HCT116 (cell line): Measurements from ENCODE around the gene ERC2.

ENCODE experiments used
- EZH2 ChIP-seq: fragments of 200-600 bp; sonication (generic); IDR thresholded peaks from 2 replicates; pipeline ENCODE4 v1.6.1; 2017; ENCODE audit warnings: antibody characterized with exemption, mixed run types
- EZH2phosphoT487 ChIP-seq: fragments of 200-600 bp; IDR thresholded peaks from 2 replicates; pipeline ENCODE4 v1.6.1; 2018; ENCODE audit warnings: antibody characterized with exemption, borderline replicate concordance

DNA sequence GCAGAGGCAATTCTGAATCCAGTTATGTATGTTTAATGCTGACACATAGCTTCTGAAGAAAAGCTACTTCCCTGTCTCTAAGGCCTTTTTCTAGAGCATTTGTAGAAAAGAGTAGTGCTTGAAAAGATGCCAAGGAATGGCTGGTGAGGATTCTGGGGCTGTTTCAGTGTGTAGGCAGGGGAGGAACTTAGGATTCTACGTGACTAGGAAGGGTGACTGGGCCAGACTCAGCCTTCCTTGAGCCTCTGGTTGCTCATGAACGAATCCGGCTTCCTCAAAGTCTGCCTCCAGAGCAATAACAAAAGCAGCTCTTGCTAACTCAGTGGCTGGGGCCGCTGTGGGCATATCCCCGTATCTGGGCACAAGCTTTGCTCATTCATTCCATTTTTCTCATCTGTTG lies 876.4 kb downstream of the ERC2 start:
- no peak for TF ChIP-seq EZH2phosphoT487
- no peak for TF ChIP-seq EZH2
